ENCODE data around the gene EDAR.

EDAR gene

GRCh38 chr2:108916796-108917421 is 72.1 kb downstream of the EDAR start:
- Histone ChIP-seq H3K14ac (ENCODE audit: low read length in 2 of 2) (no peak overlapping the region), H3K23ac (ENCODE audit: low read length in 2 of 2) (no peak overlapping the region), H3K18ac (ENCODE audit: low read depth in 1 of 2, low read length in 2 of 2) (no peak overlapping the region), H2BK15ac (ENCODE audit: low read depth, poor library complexity, severe bottlenecking) (no peak overlapping the region), H3K9ac (ENCODE audit: low read length) (no peak overlapping the region), H3K27me3 (ENCODE audit: control insufficient read depth in 1 of 2, insufficient read depth in 1 of 2, low read length in 2 of 2) (peaks cover 52 to 66% of the 10 kb centered on the region in 2 experiments), H3K4me1 (ENCODE audit: control insufficient read depth, insufficient read depth, low read depth, low read length) (no peaks in the 10 kb centered on the region), H4K91ac (ENCODE audit: low read length) (no peak overlapping the region), H3K4me2 (ENCODE audit: low read length, poor library complexity, severe bottlenecking) (no peak overlapping the region), H3K4me3 (ENCODE audit: insufficient read depth in 1 of 2, low read depth in 1 of 2, low read length in 2 of 2) (no peak overlapping the region), H3K9me3 (ENCODE audit: control insufficient read depth, low read length) (no peaks in the 10 kb centered on the region), H2AK5ac (ENCODE audit: low read length, severe bottlenecking) (no peak overlapping the region), H2AFZ (ENCODE audit: low read depth, low read length) (no peak overlapping the region), H3K79me1 (replicated peaks; ENCODE audit: low read length, poor library complexity, severe bottlenecking) (no peaks in the 10 kb centered on the region), H4K8ac (ENCODE audit: low read length) (no peak overlapping the region), H3K36me3 (ENCODE audit: control insufficient read depth in 1 of 2, insufficient read depth in 2 of 2, low read depth in 1 of 2, low read length in 2 of 2) (no peaks in the 10 kb centered on the region), H3K4ac (ENCODE audit: low read depth in 1 of 2, low read length in 2 of 2) (no peak overlapping the region), H2BK5ac (ENCODE audit: low read depth, low read length, poor library complexity, severe bottlenecking) (no peak overlapping the region), H2BK12ac (ENCODE audit: low read length in 2 of 2) (no peak overlapping the region), H2BK120ac (ENCODE audit: low read depth, low read length) (no peak overlapping the region), H3K27ac (ENCODE audit: low read length, poor library complexity, severe bottlenecking) (no peak overlapping the region)
- 86% methylated on average over 13 of the region's 14 CpGs for WGBS
- no peak for DNase-seq

DNA sequence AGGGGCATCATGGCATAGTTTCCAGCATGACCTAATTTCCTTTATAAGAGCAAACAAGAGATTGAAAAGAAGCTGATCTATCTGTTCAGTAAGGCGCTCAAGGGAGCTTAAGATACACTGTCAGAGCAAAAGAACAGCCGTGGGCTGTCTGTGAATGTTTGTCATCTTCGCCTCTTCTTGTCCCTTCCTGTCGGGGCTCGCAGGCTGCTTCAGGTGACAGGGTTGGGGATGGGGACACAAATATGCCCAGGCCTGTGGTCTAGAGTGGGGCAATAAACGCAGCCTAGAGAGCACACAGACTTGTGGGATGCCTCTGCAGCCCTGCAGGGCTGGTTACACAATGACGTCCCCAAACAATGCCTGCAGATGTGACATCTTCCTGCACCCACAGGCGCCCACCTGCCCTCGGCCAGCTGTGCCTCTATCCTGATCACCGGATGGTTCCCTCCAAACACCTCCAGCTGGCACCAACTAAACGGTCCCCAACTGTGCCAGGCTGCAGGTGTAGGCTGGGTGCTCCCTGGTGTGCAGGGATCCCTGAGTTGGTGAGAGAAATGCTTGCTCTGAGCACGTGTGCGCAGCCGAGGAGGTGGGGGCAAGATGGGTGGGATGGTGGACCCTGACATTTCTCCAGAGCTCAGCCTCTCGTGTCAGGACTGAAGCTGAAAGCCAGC is 72.8 kb downstream of the EDAR start:
- no peak overlapping the region for H3K4me3 ChIP-seq (ENCODE audit: insufficient read depth in 1 of 2, low read depth in 1 of 2, low read length in 2 of 2)
- no peak overlapping the region for H2BK12ac ChIP-seq (ENCODE audit: low read length in 2 of 2)
- H3K9me3 ChIP-seq (ENCODE audit: control insufficient read depth, low read length), result no peaks in the 10 kb centered on the region
- no peak overlapping the region for H2AK5ac ChIP-seq (ENCODE audit: low read length, severe bottlenecking)
- no peak overlapping the region for H3K18ac ChIP-seq (ENCODE audit: low read depth in 1 of 2, low read length in 2 of 2)
- no peaks in the 10 kb centered on the region for H3K79me1 ChIP-seq (replicated peaks; ENCODE audit: low read length, poor library complexity, severe bottlenecking)
- H2BK120ac ChIP-seq (ENCODE audit: low read depth, low read length), result no peak overlapping the region
- H3K4me2 ChIP-seq (ENCODE audit: low read length, poor library complexity, severe bottlenecking), result no peak overlapping the region
- no peak overlapping the region for H2AFZ ChIP-seq (ENCODE audit: low read depth, low read length)
- H4K8ac ChIP-seq (ENCODE audit: low read length), result no peak overlapping the region
- H3K23ac ChIP-seq (ENCODE audit: low read length in 2 of 2), result no peak overlapping the region
- H3K4me1 ChIP-seq (ENCODE audit: control insufficient read depth, insufficient read depth, low read depth, low read length), result no peaks in the 10 kb centered on the region
- H3K27ac ChIP-seq (ENCODE audit: low read length, poor library complexity, severe bottlenecking), result no peak overlapping the region
- no peak overlapping the region for H4K91ac ChIP-seq (ENCODE audit: low read length)
- no peaks in the 10 kb centered on the region for H3K36me3 ChIP-seq (ENCODE audit: control insufficient read depth in 1 of 2, insufficient read depth in 2 of 2, low read depth in 1 of 2, low read length in 2 of 2)
- no peak overlapping the region for H3K4ac ChIP-seq (ENCODE audit: low read depth in 1 of 2, low read length in 2 of 2)
- H3K14ac ChIP-seq (ENCODE audit: low read length in 2 of 2), result no peak overlapping the region
- DNase-seq, result no peak
- 75% methylated on average over 13 of the region's 15 CpGs for WGBS
- H3K27me3 ChIP-seq (ENCODE audit: control insufficient read depth in 1 of 2, insufficient read depth in 1 of 2, low read length in 2 of 2), result peaks cover 50 to 73% of the 10 kb centered on the region in 2 experiments
- H2BK15ac ChIP-seq (ENCODE audit: low read depth, poor library complexity, severe bottlenecking), result no peak overlapping the region
- no peak overlapping the region for H3K9ac ChIP-seq (ENCODE audit: low read length)
- no peak overlapping the region for H2BK5ac ChIP-seq (ENCODE audit: low read depth, low read length, poor library complexity, severe bottlenecking)

DNA sequence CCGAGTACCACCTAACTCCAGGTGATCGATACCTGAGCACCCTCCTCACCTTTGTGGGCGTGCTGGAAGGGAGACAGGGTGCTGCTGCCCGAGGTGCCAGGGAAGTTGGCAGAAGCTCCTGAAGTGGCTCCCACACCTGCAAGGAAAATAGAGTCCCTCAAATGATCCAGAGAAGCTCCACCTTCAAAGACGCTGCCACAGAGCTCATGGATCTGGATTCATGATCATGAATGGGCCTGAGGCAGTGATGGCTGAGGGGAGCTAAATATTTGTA is 76.5 kb downstream of the EDAR start:
- Histone ChIP-seq H4K8ac (ENCODE audit: low read length) (no peak overlapping the region), H3K27ac (ENCODE audit: low read length, poor library complexity, severe bottlenecking) (no peak overlapping the region), H3K36me3 (ENCODE audit: control insufficient read depth in 1 of 2, insufficient read depth in 2 of 2, low read depth in 1 of 2, low read length in 2 of 2) (no peaks in the 10 kb centered on the region), H2AFZ (ENCODE audit: low read depth, low read length) (no peak overlapping the region), H3K4ac (ENCODE audit: low read depth in 1 of 2, low read length in 2 of 2) (no peak overlapping the region), H2BK120ac (ENCODE audit: low read depth, low read length) (no peak overlapping the region), H2BK12ac (ENCODE audit: low read length in 2 of 2) (no peak overlapping the region), H3K9me3 (ENCODE audit: control insufficient read depth, low read length) (no peaks in the 10 kb centered on the region), H3K23ac (ENCODE audit: low read length in 2 of 2) (no peak overlapping the region), H3K4me2 (ENCODE audit: low read length, poor library complexity, severe bottlenecking) (no peak overlapping the region), H3K4me3 (ENCODE audit: insufficient read depth in 1 of 2, low read depth in 1 of 2, low read length in 2 of 2) (no peak overlapping the region), H2AK5ac (ENCODE audit: low read length, severe bottlenecking) (no peak overlapping the region), H3K4me1 (ENCODE audit: control insufficient read depth, insufficient read depth, low read depth, low read length) (no peaks in the 10 kb centered on the region), H2BK15ac (ENCODE audit: low read depth, poor library complexity, severe bottlenecking) (no peak overlapping the region), H3K9ac (ENCODE audit: low read length) (no peak overlapping the region), H3K18ac (ENCODE audit: low read depth in 1 of 2, low read length in 2 of 2) (no peak overlapping the region), H3K27me3 (ENCODE audit: control insufficient read depth in 1 of 2, insufficient read depth in 1 of 2, low read length in 2 of 2) (peaks cover 51 to 76% of the 10 kb centered on the region in 2 experiments), H2BK5ac (ENCODE audit: low read depth, low read length, poor library complexity, severe bottlenecking) (no peak overlapping the region), H4K91ac (ENCODE audit: low read length) (no peak overlapping the region), H3K14ac (ENCODE audit: low read length in 2 of 2) (no peak overlapping the region), H3K79me1 (replicated peaks; ENCODE audit: low read length, poor library complexity, severe bottlenecking) (no peaks in the 10 kb centered on the region)
- no peak for DNase-seq
- 86% methylated on average over 5 of the region's 5 CpGs for WGBS

- no peak overlapping the region for H2BK120ac ChIP-seq (ENCODE audit: low read depth, low read length)
- no peak overlapping the region for H2BK5ac ChIP-seq (ENCODE audit: low read depth, low read length, poor library complexity, severe bottlenecking)
- no peak overlapping the region for H4K91ac ChIP-seq (ENCODE audit: low read length)
- H3K36me3 ChIP-seq (ENCODE audit: control insufficient read depth in 1 of 2, insufficient read depth in 2 of 2, low read depth in 1 of 2, low read length in 2 of 2), result no peaks in the 10 kb centered on the region
- H4K8ac ChIP-seq (ENCODE audit: low read length), result no peak overlapping the region
- no peak overlapping the region for H3K4me2 ChIP-seq (ENCODE audit: low read length, poor library complexity, severe bottlenecking)
- no peak overlapping the region for H3K9ac ChIP-seq (ENCODE audit: low read length)
- H3K27ac ChIP-seq (ENCODE audit: low read length, poor library complexity, severe bottlenecking), result no peak overlapping the region
- no peak overlapping the region for H2BK12ac ChIP-seq (ENCODE audit: low read length in 2 of 2)
- peaks cover 46 to 73% of the 10 kb centered on the region in 2 experiments for H3K27me3 ChIP-seq (ENCODE audit: control insufficient read depth in 1 of 2, insufficient read depth in 1 of 2, low read length in 2 of 2)
- no peak overlapping the region for H3K18ac ChIP-seq (ENCODE audit: low read depth in 1 of 2, low read length in 2 of 2)
- H2BK15ac ChIP-seq (ENCODE audit: low read depth, poor library complexity, severe bottlenecking), result no peak overlapping the region
- no peak overlapping the region for H3K23ac ChIP-seq (ENCODE audit: low read length in 2 of 2)
- H2AK5ac ChIP-seq (ENCODE audit: low read length, severe bottlenecking), result no peak overlapping the region
- H3K79me1 ChIP-seq (replicated peaks; ENCODE audit: low read length, poor library complexity, severe bottlenecking), result no peaks in the 10 kb centered on the region
- H3K14ac ChIP-seq (ENCODE audit: low read length in 2 of 2), result no peak overlapping the region
- H3K4me1 ChIP-seq (ENCODE audit: control insufficient read depth, insufficient read depth, low read depth, low read length), result no peaks in the 10 kb centered on the region
- DNase-seq, result no peak
- 81% methylated on average over 21 of the region's 21 CpGs for WGBS
- H3K4me3 ChIP-seq (ENCODE audit: insufficient read depth in 1 of 2, low read depth in 1 of 2, low read length in 2 of 2), result no peak overlapping the region
- H3K9me3 ChIP-seq (ENCODE audit: control insufficient read depth, low read length), result no peaks in the 10 kb centered on the region
- no peak overlapping the region for H3K4ac ChIP-seq (ENCODE audit: low read depth in 1 of 2, low read length in 2 of 2)
- H2AFZ ChIP-seq (ENCODE audit: low read depth, low read length), result no peak overlapping the region
Measured at GRCh38 chr2:108911807-108912628, 77.0 kb downstream of the EDAR start.

All from mesenchymal stem cell (in vitro differentiated cells and primary cell).